Transverse colon (tissue), 4 donors: ENCODE data around the gene KDELR1. TPM values are rescaled to one million over a fixed set of nuclear protein-coding genes. Genes with fewer than 3 reads are reported as not detected.

ENCODE experiments used
- DNase-seq: peaks from one replicate; pipeline ENCODE4 v3.0.0-alpha.2; 2019
- H3K27ac ChIP-seq, 4 donors: fragments of 200-600 bp; sonication (generic); 2 replicates each; pipeline ENCODE4 v1.5.1; 2016 to 2018; ENCODE audit warnings: inconsistent platforms in 4 of 4
- H3K27me3 ChIP-seq: fragments of 200-600 bp; sonication (generic); 2 replicates; pipeline ENCODE4 v1.5.1; 2017; ENCODE audit warnings: inconsistent platforms
- H3K36me3 ChIP-seq, 4 donors: fragments of 200-600 bp; sonication (generic); 2 replicates each; pipeline ENCODE4 v1.5.1; 2017 to 2019; ENCODE audit warnings: inconsistent platforms in 4 of 4
- H3K4me1 ChIP-seq, 4 donors: fragments of 200-600 bp; sonication (generic); 2 replicates each; pipeline ENCODE4 v1.5.1; 2017 to 2020; ENCODE audit warnings: inconsistent platforms in 4 of 4
- H3K4me3 ChIP-seq, 4 donors: fragments of 200-600 bp; sonication (generic); 1 replicate in 1 of 4; 2 replicates in 3 of 4; pipeline versions ENCODE4 v1.5.1 to v1.6.1; 2017 to 2019; ENCODE audit warnings: inconsistent platforms in 4 of 4
- H3K9me3 ChIP-seq, 2 donors: fragments of 200-600 bp; sonication (generic); 2 replicates each; pipeline ENCODE4 v1.5.1; 2017 to 2019; ENCODE audit warnings: inconsistent platforms in 2 of 2
- CTCF ChIP-seq, 5 experiments: fragments of 200-600 bp in 3 of 5; fragments of 450-650 bp in 2 of 5; sonication (generic) in 3 of 5; IDR thresholded peaks; 1 replicate in 2 of 5; 2 replicates in 3 of 5; pipeline ENCODE4 v1.5.1; 2016 to 2017; ENCODE audit warnings: antibody characterized with exemption in 5 of 5, inconsistent platforms in 3 of 5, mild to moderate bottlenecking in 2 of 5, moderate library complexity in 1 of 5
- EP300 ChIP-seq: sonication (generic); formaldehyde crosslinking; IDR thresholded peaks from one replicate; pipeline ENCODE4 v1.6.1; 2017; ENCODE audit warnings: antibody characterized with exemption, low read depth
- POLR2A ChIP-seq: fragments of 450-650 bp; IDR thresholded peaks from one replicate; pipeline ENCODE4 v1.6.1; 2016; ENCODE audit warnings: antibody characterized with exemption, mild to moderate bottlenecking, moderate library complexity
- POLR2AphosphoS5 ChIP-seq, 3 donors: sonication (generic); formaldehyde crosslinking; IDR thresholded peaks; one replicate each; pipeline ENCODE4 v1.6.1; 2016; ENCODE audit warnings: antibody characterized with exemption in 3 of 3
- WGBS, 2 donors: methylation state at CpG; one replicate each; pipeline ENCODE4 v1.1.5; 2018; ENCODE audit warnings: low coverage in 1 of 2; 5-methylcytosine and 5-hydroxymethylcytosine counted together
- in situ Hi-C, 4 donors: fragments of 200-750 bp; cut with MboI; loops; one replicate each; pipeline versions ENCODE4 v1.15.0 to v1.15.1; 2017; ENCODE audit warnings: low sequenced_read_pairs in 3 of 4, low pct_ligation_motif_present in 1 of 4, low pct_unique_long_range_greater_than_20kb in 1 of 4
- intact Hi-C: fragments of 100-400 bp; cut with DNase I; formaldehyde crosslinking; loops from one replicate; pipeline ENCODE4 v1.15.1; 2023; ENCODE audit warnings: low total_unique reads
- total RNA-seq, 4 donors: library from RNA; depleted of rRNA; stranded (reverse); fragments of >200 nt; gene quantifications; one replicate each; pipeline ENCODE4 v1.1.0, GENCODE V29; 2016

The KDELR1 gene
- total RNA-seq, 4 donors from 2014 or later: 80.6 to 146 (median 120) TPM

- peak overlapping the region; percentile 92 to 99 (median 96) for H3K27ac ChIP-seq
- intact Hi-C loops: loop anchor here (10.0 kb wide), 1 partner anchor 258 kb away; no protein-coding TSS in a partner anchor
- WGBS, 2 donors: 5 to 71% methylated on average over 1 to 26 of the region's 26 CpGs
These were observed 28.4 kb downstream of the KDELR1 start for GRCh38 chr19:48362716-48363499.

GRCh38 chr19:48361912-48362311 lies 29.4 kb downstream of the KDELR1 start:
- in situ Hi-C loops (no loop called here), intact Hi-C loops (loop anchor here (10.0 kb wide), 1 partner anchor 257 kb away; no protein-coding TSS in a partner anchor)
- H3K4me1 ChIP-seq: peaks cover 3 to 13% (median 12%) of the 10 kb centered on the region in 4 donors
- no peak for DNase-seq
- H3K9me3 ChIP-seq: no peaks in the 10 kb centered on the region
- no peak overlapping the region for H3K27ac ChIP-seq
- H3K4me3 ChIP-seq: no peak overlapping the region
- TF ChIP-seq POLR2AphosphoS5 (IDR thresholded peaks at IDR 0.05): no peak
- TF ChIP-seq EP300: no peak
- TF ChIP-seq POLR2A: no peak
- TF ChIP-seq CTCF (IDR thresholded peaks at IDR 0.05): no peak
- no peaks in the 10 kb centered on the region for H3K27me3 ChIP-seq
- whole genome bisulfite sequencing, 2 donors: 90 to 96% methylated on average over 2 to 3 of the region's 3 CpGs
- H3K36me3 ChIP-seq: no peaks in the 10 kb centered on the region

More at GRCh38 chr19:48362716-48363499, 28.4 kb downstream of the KDELR1 start:
- no peaks in the 10 kb centered on the region for H3K9me3 ChIP-seq
- peaks cover 3 to 13% (median 12%) of the 10 kb centered on the region in 4 donors for H3K4me1 ChIP-seq
- no peaks in the 10 kb centered on the region for H3K27me3 ChIP-seq
- DNase-seq: peak; percentile 96
- TF ChIP-seq CTCF (IDR thresholded peaks at IDR 0.05): peak in 3 of 5 experiments; percentile 6 to 30 (median 23)
- TF ChIP-seq EP300: no peak
- peak; percentile 48 to 79 (median 54) for TF ChIP-seq POLR2AphosphoS5 (IDR thresholded peaks at IDR 0.05)
- TF ChIP-seq POLR2A: peak; percentile 40
- H3K36me3 ChIP-seq: no peaks in the 10 kb centered on the region
- in situ Hi-C loops: no loop called here
- peak overlapping the region; percentile 29 to 83 (median 46) for H3K4me3 ChIP-seq

- no peak overlapping the region for H3K27ac ChIP-seq
- intact Hi-C loops (no loop called here), in situ Hi-C loops (no loop called here)
- peaks cover 0 to 6% (median 5%) of the 10 kb centered on the region in 4 donors for H3K4me1 ChIP-seq
- H3K36me3 ChIP-seq: no peaks in the 10 kb centered on the region
- H3K27me3 ChIP-seq: no peaks in the 10 kb centered on the region
- H3K4me3 ChIP-seq: no peak overlapping the region
- no peak for DNase-seq
- TF ChIP-seq EP300: no peak
- no peak for TF ChIP-seq POLR2AphosphoS5 (IDR thresholded peaks at IDR 0.05)
- TF ChIP-seq POLR2A: no peak
- no peak for TF ChIP-seq CTCF (IDR thresholded peaks at IDR 0.05)
- 88 to 92% methylated on average over 3 to 5 of the region's 5 CpGs for WGBS, 2 donors
- H3K9me3 ChIP-seq: no peaks in the 10 kb centered on the region
These were observed 32.2 kb downstream of the KDELR1 start for GRCh38 chr19:48359123-48359522.

GRCh38 chr19:48355365-48355954 lies 35.9 kb downstream of the KDELR1 start:
- no peak overlapping the region for H3K4me3 ChIP-seq
- 90% methylated on average over 12 of the region's 12 CpGs; no CpG with 5 or more reads in 1 of the 2 donors for WGBS, 2 donors
- DNase-seq: no peak
- H3K27me3 ChIP-seq: no peaks in the 10 kb centered on the region
- no peaks in the 10 kb centered on the region for H3K4me1 ChIP-seq
- H3K36me3 ChIP-seq: no peaks in the 10 kb centered on the region
- no peak for TF ChIP-seq CTCF (IDR thresholded peaks at IDR 0.05)
- intact Hi-C loops (no loop called here), in situ Hi-C loops (no loop called here)
- H3K9me3 ChIP-seq: no peaks in the 10 kb centered on the region
- H3K27ac ChIP-seq: no peak overlapping the region
